PFSK-1 (cell line): ENCODE data around the gene PIK3C3.

Source experiments
- FOXP2 ChIP-seq: optimal IDR thresholded peaks from 2 replicates; pipeline ENCODE3; 2011; ENCODE audit warnings: borderline replicate concordance, control low read depth, inconsistent platforms; ENCODE audit not compliant: insufficient read depth; ENCODE audit errors: extremely low read length, extremely low read depth
- POLR2AphosphoS5 ChIP-seq: IDR thresholded peaks from 2 replicates; pipeline ENCODE4 v1.6.1; 2012; ENCODE audit warnings: low read depth, mild to moderate bottlenecking, control low read depth, low read length, moderate library complexity
- REST ChIP-seq, 2 experiments: IDR thresholded peaks; 2 replicates each; pipeline versions ENCODE4 v1.6.1 to v1.8.0; 2011 to 2012; ENCODE audit warnings: low read depth in 2 of 2, low read length in 2 of 2, control low read depth in 1 of 2, inconsistent platforms in 1 of 2, mild to moderate bottlenecking in 1 of 2, moderate library complexity in 1 of 2; ENCODE audit not compliant: insufficient read depth in 1 of 2
- SIN3A ChIP-seq: IDR thresholded peaks from 2 replicates; pipeline ENCODE4 v1.6.1; 2012; ENCODE audit warnings: mild to moderate bottlenecking, low read length, moderate library complexity, borderline replicate concordance; ENCODE audit not compliant: insufficient read depth
- TAF1 ChIP-seq: IDR thresholded peaks from 2 replicates; pipeline ENCODE4 v1.6.1; 2012; ENCODE audit warnings: low read length, control low read depth, borderline replicate concordance; ENCODE audit not compliant: insufficient read depth

Gene PIK3C3

GRCh38 chr18:42028247-42028832 lies 73.3 kb downstream of the PIK3C3 start:
- no peak for TF ChIP-seq REST (IDR thresholded peaks at IDR 0.05; ENCODE audit: insufficient read depth in 1 of 2, low read depth in 2 of 2, low read length in 2 of 2)
- no peak for TF ChIP-seq FOXP2
- TF ChIP-seq SIN3A: no peak
- no peak for TF ChIP-seq TAF1
- no peak for TF ChIP-seq POLR2AphosphoS5

GRCh38 chr18:42029092-42029491 lies 74.1 kb downstream of the PIK3C3 start:
- TF ChIP-seq POLR2AphosphoS5 (no peak), SIN3A (no peak), REST (IDR thresholded peaks at IDR 0.05; ENCODE audit: insufficient read depth in 1 of 2, low read depth in 2 of 2, low read length in 2 of 2) (no peak), FOXP2 (no peak), TAF1 (no peak)

- no peak for TF ChIP-seq POLR2AphosphoS5
- TF ChIP-seq SIN3A: no peak
- no peak for TF ChIP-seq TAF1
- no peak for TF ChIP-seq FOXP2
- TF ChIP-seq REST (IDR thresholded peaks at IDR 0.05; ENCODE audit: insufficient read depth in 1 of 2, low read depth in 2 of 2, low read length in 2 of 2): no peak
These were observed 75.7 kb downstream of the PIK3C3 start for GRCh38 chr18:42030586-42031182.

- TF ChIP-seq REST (IDR thresholded peaks at IDR 0.05; ENCODE audit: insufficient read depth in 1 of 2, low read depth in 2 of 2, low read length in 2 of 2) (no peak), FOXP2 (no peak), POLR2AphosphoS5 (no peak), TAF1 (no peak), SIN3A (no peak)
These were observed 77.4 kb downstream of the PIK3C3 start for GRCh38 chr18:42032447-42032846.
